ENCODE results near the gene RRAS.

Gene RRAS

DNA sequence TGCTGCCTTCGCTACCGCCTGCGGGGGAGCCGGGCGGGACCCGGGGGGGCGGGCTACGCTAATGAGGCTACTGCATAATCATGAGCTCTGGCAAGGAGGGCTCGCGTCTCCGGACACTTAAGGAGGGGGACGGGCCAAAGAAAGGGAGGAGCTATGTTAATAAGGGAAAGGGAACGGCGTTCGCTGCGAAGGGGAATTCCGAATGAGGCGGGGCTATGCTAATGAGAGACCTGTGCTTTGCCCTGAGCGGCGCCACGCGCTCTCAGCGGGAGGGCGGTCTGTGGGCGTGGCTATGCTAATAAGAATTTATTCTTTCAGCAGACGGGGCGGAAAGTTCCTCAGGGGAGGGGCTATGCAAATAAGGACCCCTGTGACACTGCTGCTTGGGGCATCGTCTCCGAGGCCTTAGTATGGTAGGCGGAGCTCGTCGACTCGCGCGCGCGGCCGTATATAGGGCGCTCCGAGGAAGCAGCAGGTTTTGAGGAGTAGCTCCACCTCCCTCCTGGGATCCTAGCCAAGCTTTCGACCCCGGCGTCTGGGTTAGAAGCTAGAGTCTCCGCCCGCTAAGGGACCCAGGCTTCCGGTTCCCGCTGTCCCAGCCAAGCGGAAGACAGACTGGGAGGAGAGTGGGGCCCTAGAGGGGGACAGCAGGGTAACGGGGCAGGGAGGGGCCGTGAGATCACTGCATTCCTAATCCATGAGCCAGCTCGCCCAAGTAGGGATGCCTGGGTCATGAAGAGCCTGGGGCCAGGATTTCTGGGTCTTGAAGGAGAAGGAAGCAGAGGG lies at the start of gene RRAS:
Gene RRAS (minus strand): TSS at position 31 of the 786 bp plus-strand sequence. CDS start 45 bp downstream, outside the sequence.
- peak; percentile 97 for DNase-seq

DNA sequence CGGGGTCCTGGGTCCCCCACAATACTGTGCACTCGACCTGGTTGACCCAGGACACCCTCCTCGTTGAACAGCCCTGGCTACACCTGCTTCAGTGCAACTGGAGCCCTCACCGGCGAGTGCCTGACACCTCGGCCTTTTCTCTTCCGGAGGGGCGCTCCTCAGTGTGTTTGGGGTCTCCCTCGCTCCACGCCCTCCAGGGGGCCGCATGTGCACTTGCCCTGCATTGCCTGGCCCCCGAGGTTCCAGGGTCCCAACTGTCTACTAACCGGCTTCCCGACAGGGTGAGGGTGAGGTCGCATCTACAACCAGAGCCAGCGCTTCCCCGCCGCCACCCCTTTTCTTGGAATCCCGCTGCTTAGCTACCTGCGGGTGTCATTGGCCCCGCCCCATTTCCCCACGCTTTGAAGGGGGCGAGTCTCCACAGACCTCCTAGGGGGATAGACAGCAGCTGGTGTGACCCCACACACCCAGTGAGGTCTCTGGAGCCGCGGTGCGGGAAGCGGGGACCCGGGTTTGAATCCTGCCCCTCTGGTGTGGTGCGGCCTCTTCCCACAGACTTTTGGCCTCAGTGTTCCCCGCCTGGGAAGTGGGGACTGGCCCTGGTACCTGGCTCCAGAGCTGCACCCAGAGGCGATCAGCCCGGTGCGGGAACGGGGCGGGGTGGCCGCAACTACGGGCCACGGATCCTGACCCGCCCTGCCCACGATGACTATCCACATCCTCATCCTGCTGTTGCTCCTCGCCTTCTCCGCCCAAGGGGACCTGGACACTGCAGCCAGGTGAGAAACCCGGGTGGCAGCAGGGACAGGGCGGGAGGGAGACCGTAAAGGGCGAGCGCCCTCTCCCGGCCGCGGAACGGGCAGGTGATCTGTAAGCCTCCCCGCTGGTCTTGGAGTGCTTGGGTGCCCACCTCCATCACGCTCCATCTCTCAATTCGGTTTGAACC lies 49.5 kb upstream of the RRAS start, which contains the start of gene ADM5:
Gene ADM5 (plus strand): TSS at position 462 of the 946 bp plus-strand sequence. CDS start 244 bp downstream, at position 706.
- peak; percentile 31 for DNase-seq

DNA sequence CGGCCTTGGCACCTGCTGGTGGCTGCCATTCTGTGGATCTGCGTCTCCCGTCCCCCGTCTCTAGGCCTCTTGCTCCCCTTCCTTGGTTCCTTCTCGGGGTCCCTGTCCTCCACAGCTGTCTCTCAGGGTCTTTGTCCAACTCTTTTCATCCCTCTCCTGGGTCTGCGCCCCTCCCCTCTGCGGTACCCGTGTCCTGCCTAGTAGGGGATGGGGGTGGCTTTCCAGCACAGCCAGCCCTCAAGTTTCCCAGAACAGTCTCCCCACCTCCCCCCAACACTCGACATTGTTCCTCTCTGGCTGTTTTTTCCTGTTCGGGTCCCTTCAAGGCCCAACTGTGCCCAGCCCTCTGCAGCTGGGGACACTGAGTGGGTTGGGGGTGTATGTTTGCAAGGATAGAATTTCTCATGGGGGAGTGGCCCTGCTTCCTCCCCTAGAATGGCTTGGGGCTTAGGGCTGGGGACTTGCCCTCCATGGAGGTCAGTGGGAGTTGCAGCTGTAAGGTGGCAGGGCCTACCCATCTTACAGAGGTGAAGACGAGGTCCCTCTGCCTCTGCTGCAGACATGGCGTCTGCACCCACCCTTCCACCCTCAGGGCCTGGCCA lies 48.7 kb upstream of the RRAS start:
- no peak for DNase-seq

DNA sequence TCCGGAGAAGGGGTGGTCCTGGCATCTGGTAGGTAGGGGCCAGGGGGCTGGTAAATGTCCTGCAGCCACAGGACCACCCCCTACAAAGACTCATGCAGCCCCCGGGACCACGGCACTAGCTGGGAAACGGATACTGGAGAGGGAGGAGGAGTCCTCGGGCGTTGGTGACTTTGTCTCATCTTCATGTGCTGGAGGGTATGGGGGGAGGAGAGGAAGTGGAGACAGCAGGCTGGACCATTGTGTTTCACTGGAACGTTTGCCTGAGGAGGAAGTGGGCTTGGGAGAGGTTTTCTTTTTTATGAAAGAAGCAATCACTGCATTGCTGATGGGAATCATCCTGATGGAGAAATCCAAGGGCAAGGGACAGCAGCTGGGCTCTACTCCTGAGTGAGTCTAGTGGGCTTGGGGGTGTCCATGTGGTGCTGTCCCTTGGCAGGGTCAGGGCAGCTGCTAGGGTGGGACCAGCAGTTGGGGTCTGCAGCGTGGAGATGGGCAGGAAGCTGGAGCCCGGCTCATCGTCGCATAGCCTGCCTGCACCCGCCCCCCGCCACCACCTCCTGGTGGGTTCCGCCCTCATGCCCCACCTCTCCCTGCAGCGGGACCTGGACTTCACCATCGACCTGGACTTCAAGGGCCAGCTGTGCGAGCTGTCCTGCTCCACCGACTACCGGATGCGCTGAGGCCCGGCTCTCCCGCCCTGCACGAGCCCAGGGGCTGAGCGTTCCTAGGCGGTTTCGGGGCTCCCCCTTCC lies 47.8 kb upstream of the RRAS start:
- DNase-seq = no peak

DNA sequence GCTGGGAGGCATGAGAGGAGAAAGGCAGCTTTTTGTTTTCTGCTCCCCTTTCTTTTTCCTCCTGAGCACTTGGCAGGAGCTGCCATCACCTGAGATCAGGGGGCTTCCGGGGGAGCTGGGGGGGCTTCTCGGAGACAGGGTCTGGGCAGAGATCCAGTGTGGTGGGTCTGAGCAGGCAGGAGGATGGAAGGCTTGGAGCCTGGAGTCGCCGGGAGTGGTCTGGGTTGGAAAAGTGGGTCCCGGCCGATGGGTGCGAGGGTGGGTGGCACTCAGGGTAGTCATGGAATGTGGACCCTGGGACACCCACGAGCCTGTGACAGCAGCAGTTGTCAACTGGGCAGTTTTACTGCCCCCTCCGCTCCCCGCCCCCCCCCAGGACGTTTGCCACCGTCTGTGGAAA lies 47.2 kb upstream of the RRAS start:
- no peak for DNase-seq

DNA sequence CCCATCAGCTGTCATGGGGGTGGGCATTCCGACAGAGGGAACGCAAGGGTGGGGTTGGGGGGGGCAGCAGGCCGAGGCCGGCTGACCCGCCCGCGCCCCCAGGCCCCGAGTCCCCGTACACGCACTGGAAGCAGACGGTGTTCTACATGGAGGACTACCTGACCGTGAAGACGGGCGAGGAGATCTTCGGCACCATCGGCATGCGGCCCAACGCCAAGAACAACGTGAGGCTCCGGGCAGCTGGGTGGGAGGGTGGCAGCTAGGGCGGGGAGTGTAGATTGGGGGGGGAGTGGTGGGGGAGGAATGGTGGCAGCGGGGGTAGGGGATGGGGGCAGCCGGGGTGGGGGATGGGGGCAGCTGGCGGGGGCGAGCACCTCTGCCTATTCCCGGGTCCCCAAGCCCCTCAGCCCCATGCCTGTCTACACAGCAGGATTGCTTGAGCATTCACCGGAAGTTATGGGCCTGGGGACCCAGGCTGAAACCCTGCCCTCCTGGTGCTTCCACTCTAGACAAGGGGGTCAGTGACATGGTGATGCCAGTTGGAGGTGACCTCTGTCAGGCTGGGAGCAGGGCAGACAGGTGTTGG lies 46.7 kb upstream of the RRAS start:
- DNase-seq = no peak

DNA sequence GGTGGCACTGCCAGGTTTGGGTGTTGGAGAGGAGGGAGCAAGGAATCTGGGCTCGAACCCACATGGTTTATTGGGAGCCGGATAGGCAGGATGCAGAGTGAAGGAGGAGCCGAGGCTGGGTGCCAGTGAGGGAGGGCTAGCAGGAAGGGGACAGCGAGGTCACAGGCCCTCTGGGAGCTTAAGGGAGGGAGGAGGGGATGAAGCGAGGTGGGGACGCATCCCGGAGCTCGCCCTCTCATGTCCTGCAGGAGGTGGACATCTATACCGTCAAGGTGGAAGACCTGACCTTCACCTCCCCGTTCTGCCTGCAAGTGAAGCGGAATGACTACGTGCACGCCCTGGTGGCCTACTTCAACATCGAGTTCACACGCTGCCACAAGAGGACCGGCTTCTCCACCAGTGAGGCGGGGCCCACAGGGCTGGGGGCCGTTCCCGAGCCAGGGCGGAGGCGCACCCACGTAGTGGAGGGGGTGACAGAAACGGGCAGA lies 45.9 kb upstream of the RRAS start:
- no peak for DNase-seq

DNA sequence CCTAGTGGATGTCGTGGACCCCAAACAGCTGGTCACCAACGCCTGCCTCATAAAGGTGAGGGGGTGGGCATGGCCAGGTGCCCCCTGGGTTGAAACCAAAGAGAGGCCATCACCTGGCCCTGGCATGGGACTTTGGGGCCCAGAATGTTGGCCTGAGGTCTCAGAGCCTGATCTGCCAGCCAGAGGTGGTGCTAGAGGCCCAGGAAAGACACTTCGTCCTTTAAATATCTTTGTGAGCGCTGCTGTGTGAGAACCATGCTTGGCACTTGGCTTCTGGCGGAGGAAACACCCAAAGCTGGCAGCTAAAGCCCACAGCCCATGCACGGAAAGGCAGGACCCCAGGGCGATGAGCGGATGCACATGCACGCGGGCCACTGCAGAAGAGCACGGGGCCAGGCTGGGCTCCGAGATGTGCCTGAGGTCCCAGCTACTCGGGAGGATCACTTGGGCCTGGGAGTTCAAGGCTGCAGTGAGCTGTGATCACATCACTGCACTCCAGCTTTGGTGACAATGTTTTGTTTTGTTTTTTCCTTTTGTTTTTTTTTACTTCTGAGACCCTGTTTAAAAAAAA lies 45.1 kb upstream of the RRAS start:
- DNase-seq = no peak

DNA sequence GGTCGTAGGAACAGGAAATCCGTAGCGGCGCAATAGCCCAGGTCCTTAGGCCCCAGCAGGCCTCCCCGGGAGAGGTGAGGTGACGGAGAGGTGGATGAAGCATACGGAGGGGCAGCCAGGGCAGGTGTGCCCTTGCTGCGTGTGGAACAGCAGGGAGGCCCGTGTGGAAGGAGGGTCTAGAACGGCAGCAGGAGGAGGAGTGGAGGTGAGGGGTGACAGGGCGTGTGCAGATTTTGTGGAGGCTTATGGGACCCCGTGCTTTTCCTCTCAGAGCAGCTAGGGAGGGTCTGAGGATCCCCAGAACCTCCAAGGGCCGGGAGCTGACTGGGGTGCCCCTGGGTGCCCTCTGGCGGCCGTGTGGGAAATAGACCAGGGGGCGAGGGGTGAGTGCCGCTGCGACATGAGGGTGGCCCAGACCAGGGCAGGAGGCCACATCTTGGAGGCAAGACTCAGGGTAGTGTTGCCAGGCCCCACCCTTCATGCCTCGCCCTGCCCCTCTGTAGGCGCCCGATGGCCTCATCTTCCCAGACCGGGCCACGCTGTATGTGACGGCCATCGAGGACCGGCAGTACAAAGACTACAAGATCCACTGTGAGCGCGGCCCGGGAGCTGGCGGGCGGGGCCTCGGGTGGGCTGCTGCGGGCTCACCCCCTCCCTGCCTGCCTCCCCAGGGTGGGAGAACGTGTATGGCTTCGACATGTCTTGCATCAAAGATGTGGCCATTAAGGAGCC lies 44.5 kb upstream of the RRAS start:
- DNase-seq = no peak

DNA sequence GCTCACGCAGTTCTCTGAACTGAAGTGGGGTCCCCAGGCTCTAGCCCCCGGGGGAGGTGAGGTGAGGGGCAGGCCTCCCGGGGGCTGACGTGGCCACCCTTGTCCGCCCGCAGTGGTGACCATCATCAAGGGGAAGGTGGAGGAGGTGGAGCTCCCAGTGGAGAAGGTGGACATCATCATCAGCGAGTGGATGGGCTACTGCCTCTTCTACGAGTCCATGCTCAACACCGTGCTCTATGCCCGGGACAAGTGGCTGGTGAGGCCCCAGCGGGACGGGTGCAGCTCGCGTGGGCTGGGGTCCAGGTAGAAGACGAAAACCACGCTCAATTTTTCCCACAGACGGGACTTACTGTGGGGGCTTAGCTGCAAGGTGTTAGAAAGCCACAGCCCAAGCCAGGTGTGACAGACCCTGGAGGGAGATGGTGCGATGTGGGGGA lies 43.9 kb upstream of the RRAS start:
- no peak for DNase-seq

DNA sequence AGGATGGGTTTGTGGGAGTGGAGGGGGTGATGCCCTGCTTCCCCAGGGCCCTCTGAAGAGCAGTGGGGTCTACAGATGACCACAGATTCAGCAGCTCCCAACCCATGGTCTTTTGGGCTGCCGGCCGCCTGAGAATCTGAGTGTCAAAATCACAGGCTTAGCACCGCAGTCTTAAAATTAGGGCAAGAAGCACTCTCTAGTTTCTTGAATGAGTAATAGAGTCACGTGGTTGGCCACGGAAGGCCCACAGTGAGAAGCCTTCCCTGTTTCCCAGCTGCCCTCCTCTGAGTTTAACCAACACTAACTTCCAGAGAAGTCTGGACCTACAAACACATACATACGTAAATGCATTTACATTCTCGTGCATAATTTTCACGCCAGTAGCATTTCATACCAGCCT lies 42.3 kb upstream of the RRAS start:
- no peak for DNase-seq

DNA sequence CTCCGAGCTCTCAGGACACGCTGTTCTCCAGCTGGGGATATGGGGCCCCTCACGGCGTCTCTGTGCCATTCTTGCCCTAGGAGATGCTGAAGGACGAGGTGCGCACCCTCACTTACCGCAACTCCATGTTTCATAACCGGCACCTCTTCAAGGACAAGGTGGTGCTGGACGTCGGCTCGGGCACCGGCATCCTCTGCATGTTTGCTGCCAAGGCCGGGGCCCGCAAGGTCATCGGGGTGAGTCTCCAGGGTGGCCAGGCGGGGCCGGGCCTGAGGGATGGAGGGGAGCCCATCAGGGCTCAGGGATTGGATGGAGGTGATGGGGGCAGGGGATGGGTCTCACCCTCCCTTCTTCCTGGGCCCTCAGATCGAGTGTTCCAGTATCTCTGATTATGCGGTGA lies 41.9 kb upstream of the RRAS start:
- no peak for DNase-seq

DNA sequence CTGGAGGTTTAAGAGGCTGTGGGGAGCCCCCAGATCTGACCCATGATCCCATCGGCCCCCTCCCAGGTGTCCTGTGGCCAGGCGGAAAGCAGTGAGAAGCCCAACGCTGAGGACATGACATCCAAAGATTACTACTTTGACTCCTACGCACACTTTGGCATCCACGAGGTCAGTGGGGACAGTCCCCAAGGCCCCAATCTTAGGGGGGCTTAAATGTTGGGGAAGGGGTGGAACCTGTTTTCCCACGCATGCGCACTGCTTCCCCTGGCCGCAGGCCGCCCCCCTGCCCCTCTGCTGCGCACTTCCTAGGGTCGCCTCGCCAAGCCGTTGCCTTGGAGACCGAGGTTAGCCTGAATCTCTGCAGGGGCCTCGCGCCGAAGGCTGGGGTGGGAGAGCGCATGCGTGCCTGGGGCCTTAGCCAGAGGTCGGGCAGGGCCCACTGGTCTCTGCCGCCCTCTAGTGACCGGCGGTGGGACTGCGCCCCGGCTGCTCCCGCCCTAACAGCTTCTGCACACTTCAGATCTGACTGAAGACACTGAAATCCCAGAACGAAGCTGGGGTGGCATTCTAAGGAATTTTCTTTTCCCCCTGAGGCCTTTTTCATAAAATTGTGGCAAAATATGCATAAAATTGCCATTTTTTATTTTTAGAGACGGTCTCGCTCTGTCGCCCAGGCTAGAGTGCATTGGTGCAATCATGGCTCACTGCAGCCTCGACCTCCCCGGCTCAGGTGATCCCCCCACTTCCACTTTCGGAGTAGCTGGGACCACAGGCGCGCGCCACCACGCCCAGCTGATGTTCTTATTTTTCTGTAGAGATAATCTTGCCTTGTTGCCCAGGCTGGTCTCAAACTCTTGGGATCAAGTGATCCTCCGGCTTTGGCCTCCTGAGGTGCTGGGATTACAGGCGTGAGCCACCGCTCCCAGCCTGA lies 40.7 kb upstream of the RRAS start:
- DNase-seq = peak; percentile 63

DNA sequence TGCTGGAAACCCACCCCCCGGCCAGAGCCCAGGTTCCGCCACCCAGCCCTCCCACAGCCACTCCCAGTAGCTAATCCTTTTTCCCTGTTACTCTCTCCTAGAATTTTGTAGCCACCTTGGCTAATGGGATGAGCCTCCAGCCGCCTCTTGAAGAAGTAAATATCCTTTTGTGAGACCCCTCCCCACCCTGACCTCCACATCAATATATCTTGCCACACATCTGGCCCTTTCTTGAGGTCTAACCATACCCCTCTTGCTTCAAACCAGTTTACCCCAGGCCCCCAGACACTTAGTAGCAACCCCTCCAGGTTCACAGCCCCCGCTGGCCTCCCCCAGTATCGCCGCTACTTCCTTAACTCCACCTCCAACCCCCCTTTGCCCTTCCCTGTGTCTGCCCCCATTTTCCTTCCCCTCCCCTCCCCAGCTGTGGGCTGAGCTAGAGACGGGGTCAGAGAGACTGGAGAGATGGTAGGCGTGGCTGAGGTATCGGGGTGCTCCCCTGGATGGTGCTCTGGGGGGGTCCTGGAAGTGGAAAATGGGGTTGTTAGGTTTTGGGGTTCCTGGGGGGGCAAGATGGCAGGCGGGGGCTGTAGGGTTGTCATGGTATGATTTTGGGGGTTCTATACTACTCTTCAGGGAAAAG lies 39.9 kb upstream of the RRAS start:
- DNase-seq = no peak

DNA sequence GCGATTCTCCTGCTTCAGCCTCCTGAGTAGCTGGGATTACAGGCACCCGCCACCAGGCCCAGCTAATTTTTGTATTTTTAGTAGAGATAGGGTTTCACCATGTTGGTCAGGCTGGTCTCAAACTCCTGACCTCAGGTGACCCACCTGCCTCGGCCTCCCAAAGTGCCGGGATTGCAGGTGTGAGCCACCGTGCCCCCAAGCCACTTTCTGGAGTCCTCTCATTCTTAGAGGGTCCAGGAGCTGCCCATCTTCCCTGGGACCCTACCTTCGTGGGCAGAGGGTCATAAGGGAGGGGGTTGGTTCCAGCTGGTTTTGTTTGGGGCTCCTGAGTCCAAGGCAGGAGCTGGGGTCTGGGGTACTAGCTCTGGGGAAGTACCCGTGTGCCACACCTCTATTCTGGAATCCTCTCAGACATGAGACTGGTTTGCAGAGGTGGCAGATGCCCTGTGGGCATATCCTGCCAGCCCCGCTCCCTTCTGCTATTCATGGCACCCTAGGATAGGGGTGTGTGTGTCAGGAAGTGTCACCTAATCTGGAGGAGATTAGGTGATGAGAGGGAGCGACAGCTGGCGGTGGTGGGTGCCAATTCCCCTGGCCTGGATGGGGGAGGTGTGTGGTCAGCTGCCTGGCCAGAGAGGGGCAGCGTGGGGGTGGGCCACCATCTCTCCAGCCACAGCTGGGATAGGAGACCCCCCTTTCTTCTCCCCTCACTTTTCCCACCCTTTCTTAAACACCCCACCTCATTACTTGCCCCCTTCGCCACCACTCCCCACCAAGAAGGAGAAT lies 39.2 kb upstream of the RRAS start:
- no peak for DNase-seq

DNA sequence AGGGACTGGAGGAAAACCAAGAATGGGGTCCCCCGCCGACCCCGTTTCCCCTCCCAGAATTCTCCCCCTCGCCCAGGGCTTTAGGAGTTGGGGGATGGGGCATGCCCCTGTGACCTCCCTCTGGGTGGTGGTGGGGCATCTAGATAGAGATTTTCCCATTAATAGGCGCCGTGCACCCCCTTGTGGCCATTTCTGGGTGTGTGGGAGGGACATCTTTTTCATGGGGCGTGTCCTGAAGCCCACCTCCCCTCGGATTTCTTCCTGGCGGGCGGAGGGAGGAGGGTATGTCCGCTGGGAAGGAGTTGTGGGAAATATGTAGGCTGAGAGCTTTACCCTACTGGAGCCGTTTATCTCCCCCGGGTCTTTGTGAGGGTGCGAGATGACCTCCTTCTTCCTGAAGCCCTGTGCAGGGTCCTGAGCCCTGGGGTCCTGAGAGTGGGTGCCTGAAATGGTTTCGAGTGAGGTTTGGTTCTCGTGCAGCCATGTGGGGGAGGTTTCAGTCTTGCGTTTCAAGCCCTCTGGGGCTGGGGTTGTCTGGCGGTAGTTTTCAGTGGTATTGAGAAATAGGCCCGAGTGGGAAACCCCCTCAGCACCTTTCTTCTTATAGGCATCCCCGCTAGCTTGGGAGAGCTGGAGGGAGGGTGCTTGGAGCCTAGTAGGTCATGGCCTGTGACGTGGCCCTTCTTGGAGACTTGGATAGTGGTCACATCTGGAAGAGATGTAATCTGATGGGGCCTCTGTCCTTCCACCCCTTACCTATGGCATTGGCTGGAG lies 38.1 kb upstream of the RRAS start:
- peak; percentile 45 for DNase-seq

DNA sequence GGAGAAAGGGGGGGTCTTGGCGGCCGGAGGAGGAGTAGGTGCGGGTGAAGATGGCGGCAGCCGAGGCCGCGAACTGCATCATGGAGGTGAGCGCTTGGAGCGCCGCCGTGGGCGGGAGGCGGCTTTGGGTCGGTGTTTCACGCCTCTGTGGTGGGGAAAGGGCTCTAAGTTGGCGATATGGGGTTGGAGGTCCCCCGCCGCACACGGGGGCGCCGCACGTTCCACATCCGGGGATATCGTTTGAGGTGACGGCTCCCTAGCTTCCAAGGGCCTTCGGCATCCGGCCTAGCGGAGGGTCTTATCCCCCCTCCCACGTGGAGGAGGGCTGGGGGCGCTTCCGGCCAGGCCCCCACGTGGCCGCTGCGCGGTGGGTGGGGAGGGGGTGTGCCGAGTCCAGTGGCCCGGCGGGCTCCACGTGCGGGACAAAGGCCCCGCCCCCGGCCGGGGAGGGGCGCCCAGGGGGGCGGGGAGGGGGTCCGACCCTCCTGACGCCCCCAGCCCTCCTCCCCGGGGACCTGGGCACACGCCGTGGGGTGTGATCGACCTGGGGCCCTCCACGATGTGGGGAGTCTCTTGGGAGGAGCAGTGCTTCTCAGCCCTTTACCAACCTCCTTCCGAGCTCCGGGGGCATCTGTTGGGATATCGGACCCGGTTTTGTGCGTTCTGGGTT lies 37.4 kb upstream of the RRAS start, which contains the start of gene PRMT1:
Gene PRMT1 (plus strand): TSS at position 41 of the 670 bp plus-strand sequence. CDS start 10 bp downstream, at position 51.
- no peak for DNase-seq

All from SHP77 treated with DMSO at 0.1 percent for 48 hours (cell line).